ENCODE results near the gene INSC. TPM values are rescaled to one million over a fixed set of nuclear protein-coding genes. Genes with fewer than 3 reads are reported as not detected.

Gene INSC
- total and polyA plus RNA-seq, 2 experiments from 2014 or later: 1.1 to 1.2 TPM

- H4K20me1 ChIP-seq (ENCODE audit: insufficient read depth): no peaks in the 10 kb centered on the region
- no peaks in the 10 kb centered on the region for H3K9me3 ChIP-seq (ENCODE audit: low read depth)
- no peaks in the 10 kb centered on the region for H3K4me1 ChIP-seq (ENCODE audit: insufficient read depth)
- TF ChIP-seq EZH2phosphoT487 (IDR thresholded peaks at IDR 0.05; ENCODE audit: insufficient read depth, low read depth): no peak
- TF ChIP-seq EZH2 (IDR thresholded peaks at IDR 0.05; ENCODE audit: insufficient read depth, poor library complexity, severe bottlenecking): no peak
- H3K9me2 ChIP-seq (ENCODE audit: insufficient read depth): no peaks in the 10 kb centered on the region
- DNase-seq: no peak
- no peaks in the 10 kb centered on the region for H3K36me3 ChIP-seq (ENCODE audit: low read depth)
- no peaks in the 10 kb centered on the region for H3K27me3 ChIP-seq (replicated peaks; ENCODE audit: insufficient read depth)
- H3K79me2 ChIP-seq (ENCODE audit: insufficient read depth): no peaks in the 10 kb centered on the region
- H3K9ac ChIP-seq: no peak overlapping the region
- H3K4me2 ChIP-seq (ENCODE audit: unreplicated experiment): no peak overlapping the region
- H3K27ac ChIP-seq: no peak overlapping the region
- H2AFZ ChIP-seq: no peak overlapping the region
- H3K4me3 ChIP-seq: no peak overlapping the region
- WGBS, 2 experiments (ENCODE audit: low coverage in 1 of 2, low lambda C conversion rate in 2 of 2, missing lambda C conversion rate in 2 of 2): 79% methylated on average over 7 of the region's 7 CpGs
- in situ Hi-C loops (cut with MboI): no loop called here
- H3F3A ChIP-seq (ENCODE audit: insufficient read depth): no peaks in the 10 kb centered on the region
Observed at GRCh38 chr11:15238856-15239255, 124.1 kb downstream of the INSC start.

GRCh38 chr11:15248749-15249148 lies 134.0 kb downstream of the INSC start:
- Histone ChIP-seq H3K36me3 (ENCODE audit: low read depth) (no peaks in the 10 kb centered on the region), H3K27ac (no peak overlapping the region), H3K9me2 (ENCODE audit: insufficient read depth) (no peaks in the 10 kb centered on the region), H3K4me3 (no peak overlapping the region), H3F3A (ENCODE audit: insufficient read depth) (no peaks in the 10 kb centered on the region), H3K4me1 (ENCODE audit: insufficient read depth) (no peaks in the 10 kb centered on the region), H3K9me3 (ENCODE audit: low read depth) (no peaks in the 10 kb centered on the region), H4K20me1 (ENCODE audit: insufficient read depth) (no peaks in the 10 kb centered on the region), H3K9ac (no peak overlapping the region), H3K27me3 (replicated peaks; ENCODE audit: insufficient read depth) (no peaks in the 10 kb centered on the region), H2AFZ (no peak overlapping the region), H3K4me2 (ENCODE audit: unreplicated experiment) (no peak overlapping the region), H3K79me2 (ENCODE audit: insufficient read depth) (no peaks in the 10 kb centered on the region)
- in situ Hi-C loops (cut with MboI): no loop called here
- 69 to 72% methylated on average over 3 of the region's 3 CpGs for WGBS, 2 experiments (ENCODE audit: low coverage in 1 of 2, low lambda C conversion rate in 2 of 2, missing lambda C conversion rate in 2 of 2)
- DNase-seq: no peak
- TF ChIP-seq EZH2 (IDR thresholded peaks at IDR 0.05; ENCODE audit: insufficient read depth, poor library complexity, severe bottlenecking) (no peak), EZH2phosphoT487 (IDR thresholded peaks at IDR 0.05; ENCODE audit: insufficient read depth, low read depth) (no peak)

GRCh38 chr11:15258433-15259165 lies 143.9 kb downstream of the INSC start:
- Histone ChIP-seq H3K4me2 (ENCODE audit: unreplicated experiment) (no peak overlapping the region), H4K20me1 (ENCODE audit: insufficient read depth) (no peaks in the 10 kb centered on the region), H3K4me3 (no peak overlapping the region), H3K9me3 (ENCODE audit: low read depth) (no peaks in the 10 kb centered on the region), H2AFZ (no peak overlapping the region), H3K4me1 (ENCODE audit: insufficient read depth) (no peaks in the 10 kb centered on the region), H3K27ac (no peak overlapping the region), H3K36me3 (ENCODE audit: low read depth) (no peaks in the 10 kb centered on the region), H3K9me2 (ENCODE audit: insufficient read depth) (no peaks in the 10 kb centered on the region), H3K9ac (no peak overlapping the region), H3F3A (ENCODE audit: insufficient read depth) (no peaks in the 10 kb centered on the region), H3K79me2 (ENCODE audit: insufficient read depth) (no peaks in the 10 kb centered on the region), H3K27me3 (replicated peaks; ENCODE audit: insufficient read depth) (no peaks in the 10 kb centered on the region)
- DNase-seq: peak; percentile 29
- in situ Hi-C loops (cut with MboI): no loop called here
- WGBS, 2 experiments (ENCODE audit: low coverage in 1 of 2, low lambda C conversion rate in 2 of 2, missing lambda C conversion rate in 2 of 2): 16 to 22% methylated on average over 3 of the region's 3 CpGs
- TF ChIP-seq EZH2 (IDR thresholded peaks at IDR 0.05; ENCODE audit: insufficient read depth, poor library complexity, severe bottlenecking): no peak
- TF ChIP-seq EZH2phosphoT487 (IDR thresholded peaks at IDR 0.05; ENCODE audit: insufficient read depth, low read depth): no peak

GRCh38 chr11:15266999-15267398 lies 152.3 kb downstream of the INSC start:
- DNase-seq: no peak
- Histone ChIP-seq H2AFZ (no peak overlapping the region), H3K27me3 (replicated peaks; ENCODE audit: insufficient read depth) (no peaks in the 10 kb centered on the region), H3K9ac (no peak overlapping the region), H3F3A (ENCODE audit: insufficient read depth) (no peaks in the 10 kb centered on the region), H3K4me2 (ENCODE audit: unreplicated experiment) (no peak overlapping the region), H3K9me3 (ENCODE audit: low read depth) (peaks cover 3% of the 10 kb centered on the region), H4K20me1 (ENCODE audit: insufficient read depth) (no peaks in the 10 kb centered on the region), H3K9me2 (ENCODE audit: insufficient read depth) (no peaks in the 10 kb centered on the region), H3K4me1 (ENCODE audit: insufficient read depth) (no peaks in the 10 kb centered on the region), H3K79me2 (ENCODE audit: insufficient read depth) (no peaks in the 10 kb centered on the region), H3K27ac (no peak overlapping the region), H3K36me3 (ENCODE audit: low read depth) (no peaks in the 10 kb centered on the region), H3K4me3 (no peak overlapping the region)
- in situ Hi-C loops (cut with MboI): no loop called here
- 25 to 26% methylated on average over 1 of the region's 1 CpG for WGBS, 2 experiments (ENCODE audit: low coverage in 1 of 2, low lambda C conversion rate in 2 of 2, missing lambda C conversion rate in 2 of 2)
- TF ChIP-seq EZH2 (IDR thresholded peaks at IDR 0.05; ENCODE audit: insufficient read depth, poor library complexity, severe bottlenecking): no peak
- no peak for TF ChIP-seq EZH2phosphoT487 (IDR thresholded peaks at IDR 0.05; ENCODE audit: insufficient read depth, low read depth)

Data from GM23248 (cell line).